DOHH2 (cell line): ENCODE results near the gene FBXO36.

Experiments
- H3F3A ChIP-seq: fragments of 200-600 bp; sonication (generic), shearing (Covaris generic); 2 replicates; pipeline ENCODE4 v1.6.0; 2016; ENCODE audit warnings: antibody characterized with exemption, mild to moderate bottlenecking; ENCODE audit not compliant: control insufficient read depth, insufficient read depth
- H3K27ac ChIP-seq: fragments of 200-600 bp; sonication (generic); 2 replicates; pipeline ENCODE4 v1.5.1; 2014; ENCODE audit warnings: low read depth, mild to moderate bottlenecking, low read length, moderate library complexity
- H3K27me3 ChIP-seq: fragments of 200-600 bp; sonication (generic); 2 replicates; pipeline ENCODE4 v1.6.1; 2014; ENCODE audit warnings: mild to moderate bottlenecking, low read length, mixed read lengths; ENCODE audit not compliant: control insufficient read depth
- H3K36me3 ChIP-seq: fragments of 200-600 bp; sonication (generic); 2 replicates; pipeline ENCODE4 v1.6.1; 2014; ENCODE audit warnings: mild to moderate bottlenecking, low read length, moderate library complexity, mixed read lengths; ENCODE audit not compliant: control insufficient read depth
- H3K4me1 ChIP-seq: fragments of 200-600 bp; sonication (generic); 2 replicates; pipeline ENCODE4 v1.6.1; 2014; ENCODE audit warnings: mild to moderate bottlenecking, low read length, mixed read lengths; ENCODE audit not compliant: control insufficient read depth
- H3K4me2 ChIP-seq: fragments of 200-600 bp; sonication (generic); 2 replicates; pipeline ENCODE4 v1.6.0; 2014; ENCODE audit warnings: mild to moderate bottlenecking, low read length, moderate library complexity
- H3K4me3 ChIP-seq: fragments of 200-600 bp; sonication (generic); 2 replicates; pipeline ENCODE4 v1.5.1; 2014; ENCODE audit warnings: mild to moderate bottlenecking, low read length, mixed read lengths
- H3K79me2 ChIP-seq: fragments of 200-600 bp; sonication (generic); 2 replicates; pipeline ENCODE4 v1.6.1; 2014; ENCODE audit warnings: mild to moderate bottlenecking, low read length, mixed read lengths; ENCODE audit not compliant: control insufficient read depth
- H3K9me2 ChIP-seq: fragments of 200-600 bp; sonication (generic); replicated peaks from 2 replicates; pipeline ENCODE4 v1.6.1; 2014; ENCODE audit warnings: mild to moderate bottlenecking, low read length, mixed read lengths; ENCODE audit not compliant: control insufficient read depth
- H3K9me3 ChIP-seq: fragments of 200-600 bp; sonication (generic); 2 replicates; pipeline ENCODE4 v1.6.1; 2014; ENCODE audit warnings: antibody characterized with exemption, low read length, mixed read lengths; ENCODE audit not compliant: control insufficient read depth, insufficient read depth
- H4K20me1 ChIP-seq: fragments of 200-600 bp; sonication (generic); 2 replicates; pipeline ENCODE4 v1.6.0; 2014; ENCODE audit warnings: low read depth, mild to moderate bottlenecking, antibody characterized with exemption, low read length, moderate library complexity; ENCODE audit not compliant: control insufficient read depth, insufficient read depth
- CTCF ChIP-seq: fragments of 200-600 bp; sonication (generic); IDR thresholded peaks from one replicate; pipeline ENCODE4 v1.5.1; 2014; ENCODE audit warnings: antibody characterized with exemption, mild to moderate bottlenecking, low read depth, low read length; ENCODE audit not compliant: poor library complexity, severe bottlenecking
- EZH2phosphoT487 ChIP-seq: fragments of 200-600 bp; sonication (generic); IDR thresholded peaks from 2 replicates; pipeline ENCODE4 v1.6.1; 2017; ENCODE audit warnings: borderline replicate concordance, mild to moderate bottlenecking, antibody characterized with exemption, low read length, moderate library complexity, mixed read lengths

FBXO36 gene

GRCh38 chr2:229937537-229937936 is 15.2 kb downstream of the FBXO36 start:
- H3F3A ChIP-seq: no peaks in the 10 kb centered on the region
- H3K4me3 ChIP-seq: no peak overlapping the region
- no peaks in the 10 kb centered on the region for H3K79me2 ChIP-seq
- H3K36me3 ChIP-seq: no peaks in the 10 kb centered on the region
- H4K20me1 ChIP-seq: no peaks in the 10 kb centered on the region
- H3K9me2 ChIP-seq: no peaks in the 10 kb centered on the region
- H3K27me3 ChIP-seq: no peaks in the 10 kb centered on the region
- no peak overlapping the region for H3K4me2 ChIP-seq
- H3K27ac ChIP-seq: no peak overlapping the region
- TF ChIP-seq EZH2phosphoT487 (no peak), CTCF (no peak)
- no peaks in the 10 kb centered on the region for H3K9me3 ChIP-seq
- no peaks in the 10 kb centered on the region for H3K4me1 ChIP-seq

GRCh38 chr2:229942671-229943070 is 20.4 kb downstream of the FBXO36 start:
- TF ChIP-seq EZH2phosphoT487: no peak
- no peak for TF ChIP-seq CTCF
- no peak overlapping the region for H3K4me2 ChIP-seq
- no peaks in the 10 kb centered on the region for H4K20me1 ChIP-seq
- no peaks in the 10 kb centered on the region for H3K36me3 ChIP-seq
- H3K4me1 ChIP-seq: no peaks in the 10 kb centered on the region
- H3F3A ChIP-seq: no peaks in the 10 kb centered on the region
- H3K27me3 ChIP-seq: no peaks in the 10 kb centered on the region
- no peaks in the 10 kb centered on the region for H3K79me2 ChIP-seq
- no peaks in the 10 kb centered on the region for H3K9me2 ChIP-seq
- no peak overlapping the region for H3K27ac ChIP-seq
- H3K9me3 ChIP-seq: no peaks in the 10 kb centered on the region
- H3K4me3 ChIP-seq: no peak overlapping the region

GRCh38 chr2:229943171-229943570 is 20.9 kb downstream of the FBXO36 start:
- Histone ChIP-seq H3K27me3 (no peaks in the 10 kb centered on the region), H3K4me1 (no peaks in the 10 kb centered on the region), H3K27ac (no peak overlapping the region), H3F3A (no peaks in the 10 kb centered on the region), H4K20me1 (no peaks in the 10 kb centered on the region), H3K4me3 (no peak overlapping the region), H3K36me3 (no peaks in the 10 kb centered on the region), H3K4me2 (no peak overlapping the region), H3K9me2 (no peaks in the 10 kb centered on the region), H3K79me2 (no peaks in the 10 kb centered on the region), H3K9me3 (no peaks in the 10 kb centered on the region)
- no peak for TF ChIP-seq EZH2phosphoT487
- TF ChIP-seq CTCF: no peak
